HEK293T (cell line): ENCODE measurements around the gene CIAPIN1.

Source experiments
- CTCF ChIA-PET: fragments of 350-600 bp; formaldehyde crosslinking; extraction: SDS; loops from one replicate; lab custom pipeline; 2021; ENCODE audit warnings: antibody characterized with exemption, inconsistent platforms; lab: Yijun Ruan, JAX
- POLR2A ChIA-PET: fragments of 350-600 bp; formaldehyde crosslinking; extraction: SDS; loops from one replicate; lab custom pipeline; 2020; ENCODE audit warnings: antibody characterized with exemption, inconsistent platforms; lab: Yijun Ruan, JAX
- DNase-seq: peaks from one replicate; pipeline ENCODE4 v3.0.0; 2012; ENCODE audit warnings: mixed read lengths; ENCODE audit errors: extremely low spot score
- ARNT ChIP-seq: fragments of 450-650 bp; IDR thresholded peaks from 2 replicates; pipeline ENCODE4 v1.6.1; 2017; ENCODE audit warnings: mild to moderate bottlenecking
- BHLHE40 ChIP-seq: fragments of 450-650 bp; IDR thresholded peaks from 2 replicates; pipeline ENCODE4 v1.6.1; 2016; ENCODE audit warnings: mild to moderate bottlenecking, moderate library complexity, borderline replicate concordance
- CTBP1 ChIP-seq: fragments of 450-650 bp; IDR thresholded peaks from 2 replicates; pipeline ENCODE4 v1.6.1; 2016; ENCODE audit warnings: borderline replicate concordance
- ELF4 ChIP-seq: fragments of 450-650 bp; IDR thresholded peaks from 2 replicates; pipeline ENCODE4 v1.6.1; 2017; ENCODE audit warnings: antibody characterized with exemption
- FOXA1 ChIP-seq: fragments of 450-650 bp; IDR thresholded peaks from 2 replicates; pipeline ENCODE4 v1.6.1; 2016; ENCODE audit warnings: mild to moderate bottlenecking
- FOXK2 ChIP-seq: fragments of 450-650 bp; IDR thresholded peaks from 2 replicates; pipeline ENCODE4 v1.6.1; 2016; ENCODE audit warnings: mild to moderate bottlenecking
- FOXM1 ChIP-seq: fragments of 450-650 bp; IDR thresholded peaks from 2 replicates; pipeline ENCODE4 v1.6.1; 2017; ENCODE audit warnings: mild to moderate bottlenecking, borderline replicate concordance
- HDGF ChIP-seq: fragments of 450-650 bp; IDR thresholded peaks from 2 replicates; pipeline ENCODE4 v1.6.1; 2017; ENCODE audit warnings: antibody characterized with exemption, borderline replicate concordance
- NFRKB ChIP-seq: fragments of 450-650 bp; IDR thresholded peaks from 2 replicates; pipeline ENCODE4 v1.6.1; 2016; ENCODE audit warnings: mild to moderate bottlenecking, moderate library complexity
- PKNOX1 ChIP-seq: fragments of 450-650 bp; IDR thresholded peaks from 2 replicates; pipeline ENCODE4 v1.6.1; 2016
- SP1 ChIP-seq: fragments of 450-650 bp; IDR thresholded peaks from 2 replicates; pipeline ENCODE4 v1.6.1; 2017
- SUZ12 ChIP-seq: fragments of 450-650 bp; IDR thresholded peaks from 2 replicates; pipeline ENCODE4 v1.6.1; 2016; ENCODE audit warnings: mild to moderate bottlenecking
- TARDBP ChIP-seq: fragments of 450-650 bp; IDR thresholded peaks from 2 replicates; pipeline ENCODE4 v1.6.1; 2016
- ZNF384 ChIP-seq: fragments of 450-650 bp; IDR thresholded peaks from 2 replicates; pipeline ENCODE4 v1.6.1; 2016

The CIAPIN1 gene

GRCh38 chr16:57380671-57381462, 66.3 kb downstream of the CIAPIN1 start:
- DNase-seq = no peak
- TF ChIP-seq SP1 (no peak), BHLHE40 (no peak), PKNOX1 (no peak), CTBP1 (no peak), NFRKB (no peak), FOXM1 (no peak), ELF4 (no peak), SUZ12 (no peak), TARDBP (no peak), FOXA1 (no peak), HDGF (no peak), ARNT (no peak), FOXK2 (no peak)
- POLR2A ChIA-PET = no interaction called here
- CTCF ChIA-PET = interaction anchor here (1.1 kb wide), 1 partner anchor 36 kb away, joined by 3 read pairs; no protein-coding TSS in a partner anchor

DNA sequence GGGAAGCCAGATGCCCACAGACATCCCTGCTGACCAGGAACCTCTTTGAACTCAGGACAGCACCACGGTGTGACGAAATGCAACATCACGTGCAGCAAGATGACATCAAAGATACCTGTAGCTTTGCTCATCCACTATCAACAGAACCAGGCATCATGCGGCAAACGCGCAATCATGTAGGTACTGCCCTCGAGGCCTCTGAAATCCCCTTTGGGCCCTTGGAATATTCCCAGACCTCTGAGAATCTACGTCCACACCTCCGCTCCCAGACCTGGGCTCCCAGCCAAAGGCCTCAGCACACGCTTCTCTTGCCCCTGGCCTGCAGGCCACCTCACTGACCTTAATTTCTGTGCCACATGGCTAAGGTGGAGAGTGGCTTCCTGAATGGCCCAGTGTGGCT, 67.6 kb downstream of the CIAPIN1 start:
- ChIA-PET POLR2A (no interaction called here), CTCF (no interaction called here)
- TF ChIP-seq ELF4 = no peak
- no peak for TF ChIP-seq PKNOX1
- no peak for TF ChIP-seq FOXA1
- TF ChIP-seq ARNT = no peak
- no peak for TF ChIP-seq CTBP1
- TF ChIP-seq ZNF384 = no peak
- no peak for DNase-seq
